ENCODE data around the gene STAB2.

Gene STAB2

DNA sequence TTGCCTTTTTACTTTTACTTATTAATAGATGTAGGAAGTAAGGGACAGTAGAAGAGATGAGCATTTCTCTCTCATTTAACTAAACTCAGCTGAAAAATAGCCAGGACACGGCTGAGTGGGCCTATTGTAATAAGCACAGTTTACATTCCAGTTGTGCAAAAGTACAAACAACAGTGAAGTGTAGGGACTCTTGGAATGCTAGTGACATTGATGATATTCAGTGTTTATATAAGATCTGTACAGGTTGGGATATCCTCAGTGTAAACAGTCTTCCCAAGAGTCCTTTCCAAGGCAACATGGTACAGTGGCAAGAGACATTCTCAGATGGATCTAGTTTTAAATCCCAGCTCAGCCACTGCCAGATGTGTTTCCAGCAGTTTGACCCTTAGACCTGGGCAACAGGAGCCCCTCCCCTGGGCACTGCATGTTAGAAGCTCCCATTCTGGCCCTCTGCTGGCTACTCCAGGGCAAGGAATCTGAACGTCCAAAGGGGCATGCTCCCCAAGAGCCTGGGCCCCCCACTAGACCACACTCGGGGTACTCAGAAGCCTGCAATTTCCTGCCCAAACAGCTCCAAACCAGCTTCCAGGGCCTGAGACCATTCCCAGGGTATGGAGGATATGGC is 55.3 kb downstream of the STAB2 start:
- TF ChIP-seq TEAD4 (IDR thresholded peaks at IDR 0.05) (no peak), RAD21 (IDR thresholded peaks at IDR 0.05; ENCODE audit: low read depth) (no peak), TCF12 (IDR thresholded peaks at IDR 0.05; ENCODE audit: low read depth) (no peak), ZBTB7A (IDR thresholded peaks at IDR 0.05; ENCODE audit: low read depth) (no peak), YY1 (IDR thresholded peaks at IDR 0.05; ENCODE audit: low read depth) (no peak), CREB1 (IDR thresholded peaks at IDR 0.05; ENCODE audit: low read depth) (no peak), EP300 (IDR thresholded peaks at IDR 0.05; ENCODE audit: borderline replicate concordance) (no peak), CEBPB (IDR thresholded peaks at IDR 0.05) (no peak), NFIC (IDR thresholded peaks at IDR 0.05) (no peak), TAF1 (IDR thresholded peaks at IDR 0.05; ENCODE audit: low read depth) (no peak), EGR1 (IDR thresholded peaks at IDR 0.05) (no peak)
- TF ChIP-seq, protein P1, sequence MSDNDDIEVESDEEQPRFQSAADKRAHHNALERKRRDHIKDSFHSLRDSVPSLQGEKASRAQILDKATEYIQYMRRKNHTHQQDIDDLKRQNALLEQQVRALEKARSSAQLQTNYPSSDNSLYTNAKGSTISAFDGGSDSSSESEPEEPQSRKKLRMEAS (IDR thresholded peaks at IDR 0.05) = no peak
- TF ChIP-seq, protein P2, sequence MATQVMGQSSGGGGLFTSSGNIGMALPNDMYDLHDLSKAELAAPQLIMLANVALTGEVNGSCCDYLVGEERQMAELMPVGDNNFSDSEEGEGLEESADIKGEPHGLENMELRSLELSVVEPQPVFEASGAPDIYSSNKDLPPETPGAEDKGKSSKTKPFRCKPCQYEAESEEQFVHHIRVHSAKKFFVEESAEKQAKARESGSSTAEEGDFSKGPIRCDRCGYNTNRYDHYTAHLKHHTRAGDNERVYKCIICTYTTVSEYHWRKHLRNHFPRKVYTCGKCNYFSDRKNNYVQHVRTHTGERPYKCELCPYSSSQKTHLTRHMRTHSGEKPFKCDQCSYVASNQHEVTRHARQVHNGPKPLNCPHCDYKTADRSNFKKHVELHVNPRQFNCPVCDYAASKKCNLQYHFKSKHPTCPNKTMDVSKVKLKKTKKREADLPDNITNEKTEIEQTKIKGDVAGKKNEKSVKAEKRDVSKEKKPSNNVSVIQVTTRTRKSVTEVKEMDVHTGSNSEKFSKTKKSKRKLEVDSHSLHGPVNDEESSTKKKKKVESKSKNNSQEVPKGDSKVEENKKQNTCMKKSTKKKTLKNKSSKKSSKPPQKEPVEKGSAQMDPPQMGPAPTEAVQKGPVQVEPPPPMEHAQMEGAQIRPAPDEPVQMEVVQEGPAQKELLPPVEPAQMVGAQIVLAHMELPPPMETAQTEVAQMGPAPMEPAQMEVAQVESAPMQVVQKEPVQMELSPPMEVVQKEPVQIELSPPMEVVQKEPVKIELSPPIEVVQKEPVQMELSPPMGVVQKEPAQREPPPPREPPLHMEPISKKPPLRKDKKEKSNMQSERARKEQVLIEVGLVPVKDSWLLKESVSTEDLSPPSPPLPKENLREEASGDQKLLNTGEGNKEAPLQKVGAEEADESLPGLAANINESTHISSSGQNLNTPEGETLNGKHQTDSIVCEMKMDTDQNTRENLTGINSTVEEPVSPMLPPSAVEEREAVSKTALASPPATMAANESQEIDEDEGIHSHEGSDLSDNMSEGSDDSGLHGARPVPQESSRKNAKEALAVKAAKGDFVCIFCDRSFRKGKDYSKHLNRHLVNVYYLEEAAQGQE (IDR thresholded peaks at IDR 0.05; ENCODE audit: low read depth) = no peak
- TF ChIP-seq, protein P3, sequence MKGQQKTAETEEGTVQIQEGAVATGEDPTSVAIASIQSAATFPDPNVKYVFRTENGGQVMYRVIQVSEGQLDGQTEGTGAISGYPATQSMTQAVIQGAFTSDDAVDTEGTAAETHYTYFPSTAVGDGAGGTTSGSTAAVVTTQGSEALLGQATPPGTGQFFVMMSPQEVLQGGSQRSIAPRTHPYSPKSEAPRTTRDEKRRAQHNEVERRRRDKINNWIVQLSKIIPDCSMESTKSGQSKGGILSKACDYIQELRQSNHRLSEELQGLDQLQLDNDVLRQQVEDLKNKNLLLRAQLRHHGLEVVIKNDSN (IDR thresholded peaks at IDR 0.05) = no peak

DNA sequence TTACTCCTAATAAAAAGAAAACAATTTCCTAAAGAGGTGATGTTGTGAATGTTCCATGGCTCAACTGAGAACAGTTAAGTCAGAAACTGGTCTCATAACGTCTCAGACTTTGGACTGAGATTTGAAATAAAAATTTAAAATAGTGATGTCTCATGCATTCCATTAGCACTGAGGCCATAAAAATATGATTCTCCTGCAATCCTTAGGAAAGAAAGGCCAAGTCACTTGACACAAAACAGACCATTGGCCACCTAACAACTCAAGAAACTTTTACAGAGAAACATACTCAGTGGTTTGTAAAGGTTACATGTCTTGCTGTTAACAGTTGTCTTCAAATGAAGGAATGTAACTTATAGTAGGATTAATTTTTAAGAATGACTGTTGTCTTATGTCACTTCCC is 58.1 kb downstream of the STAB2 start:
- TF ChIP-seq TEAD4 (IDR thresholded peaks at IDR 0.05) (no peak), YY1 (IDR thresholded peaks at IDR 0.05; ENCODE audit: low read depth) (no peak), TCF12 (IDR thresholded peaks at IDR 0.05; ENCODE audit: low read depth) (no peak), RAD21 (IDR thresholded peaks at IDR 0.05; ENCODE audit: low read depth) (no peak), EGR1 (IDR thresholded peaks at IDR 0.05) (no peak), ZBTB7A (IDR thresholded peaks at IDR 0.05; ENCODE audit: low read depth) (no peak)

DNA sequence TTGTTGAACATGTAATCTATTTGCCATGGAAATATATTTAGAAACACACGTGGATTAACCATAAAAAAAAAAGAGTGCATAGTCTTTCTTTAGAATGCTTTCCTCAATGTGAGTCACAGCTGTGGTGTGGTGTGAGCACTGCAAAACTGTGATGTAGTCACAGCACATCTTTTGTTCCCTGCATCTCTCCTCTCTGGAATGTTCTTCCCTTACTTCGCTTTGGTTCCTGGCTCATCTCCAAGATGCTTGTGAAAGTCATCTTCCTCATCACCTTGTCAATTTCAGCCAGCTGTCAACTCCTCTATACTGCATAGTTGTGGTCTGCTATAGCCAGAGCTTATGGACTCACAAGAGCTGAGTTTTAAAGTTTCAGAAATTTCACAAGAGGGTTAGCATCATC is 60.2 kb downstream of the STAB2 start:
- TF ChIP-seq FOXM1 (IDR thresholded peaks at IDR 0.05; ENCODE audit: borderline replicate concordance, low read depth) (no peak), CREB1 (IDR thresholded peaks at IDR 0.05; ENCODE audit: low read depth) (no peak), CEBPB (IDR thresholded peaks at IDR 0.05) (no peak), ZBTB7A (IDR thresholded peaks at IDR 0.05; ENCODE audit: low read depth) (no peak), TCF12 (IDR thresholded peaks at IDR 0.05; ENCODE audit: low read depth) (no peak), TAF1 (IDR thresholded peaks at IDR 0.05; ENCODE audit: low read depth) (no peak), EGR1 (IDR thresholded peaks at IDR 0.05) (no peak), YY1 (IDR thresholded peaks at IDR 0.05; ENCODE audit: low read depth) (no peak), EP300 (IDR thresholded peaks at IDR 0.05; ENCODE audit: borderline replicate concordance) (no peak), NFIC (IDR thresholded peaks at IDR 0.05) (no peak), RAD21 (IDR thresholded peaks at IDR 0.05; ENCODE audit: low read depth) (no peak), TEAD4 (IDR thresholded peaks at IDR 0.05) (no peak)
- TF ChIP-seq, protein P3 (IDR thresholded peaks at IDR 0.05) = no peak
- TF ChIP-seq, protein P2 (IDR thresholded peaks at IDR 0.05; ENCODE audit: low read depth) = no peak
- TF ChIP-seq, protein P1 (IDR thresholded peaks at IDR 0.05) = no peak

DNA sequence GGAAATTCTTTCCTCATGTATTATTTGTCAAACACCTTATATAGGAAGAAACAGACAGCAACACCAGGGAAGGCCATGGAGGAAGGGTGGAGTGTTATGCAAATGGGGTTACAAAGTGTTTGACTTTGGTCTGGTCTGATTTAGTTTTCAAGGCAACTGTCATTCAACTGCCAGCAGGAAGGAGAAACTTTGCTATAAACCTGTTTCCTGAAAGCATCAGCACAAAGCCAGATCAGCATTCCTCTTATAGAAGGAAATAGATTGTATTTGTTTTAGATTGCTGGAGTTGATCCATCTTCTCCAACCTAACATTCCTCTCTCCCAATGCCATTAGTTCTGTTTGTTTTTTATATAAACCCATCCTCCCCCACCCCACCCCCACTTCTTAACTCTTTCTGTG is 65.7 kb downstream of the STAB2 start:
- no peak for TF ChIP-seq TCF12 (IDR thresholded peaks at IDR 0.05; ENCODE audit: low read depth)
- TF ChIP-seq, protein P3 (IDR thresholded peaks at IDR 0.05) = no peak

DNA sequence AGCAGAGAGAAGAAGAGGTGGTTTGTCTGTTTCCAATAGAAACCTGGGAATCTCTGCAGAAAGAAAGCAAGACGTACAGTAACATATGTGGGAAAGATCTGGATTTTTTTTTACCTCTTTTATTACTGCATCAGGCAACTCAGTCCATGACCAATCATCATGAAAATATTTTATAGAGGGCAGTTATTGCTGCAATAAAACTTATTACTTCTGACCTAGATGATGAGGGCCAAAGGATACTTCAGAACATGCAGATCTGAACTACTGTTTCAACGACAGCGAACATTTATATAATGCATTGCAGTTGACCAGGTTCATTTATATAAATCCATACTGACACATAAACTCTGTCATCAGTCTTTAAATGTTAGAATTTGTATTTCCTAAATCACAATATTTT is 67.7 kb downstream of the STAB2 start:
- TF ChIP-seq, protein P1 (IDR thresholded peaks at IDR 0.05) = no peak
- TF ChIP-seq EP300 (IDR thresholded peaks at IDR 0.05; ENCODE audit: borderline replicate concordance) (no peak), TAF1 (IDR thresholded peaks at IDR 0.05; ENCODE audit: low read depth) (no peak), RAD21 (IDR thresholded peaks at IDR 0.05; ENCODE audit: low read depth) (no peak), NFIC (IDR thresholded peaks at IDR 0.05) (no peak), YY1 (IDR thresholded peaks at IDR 0.05; ENCODE audit: low read depth) (no peak), ZBTB7A (IDR thresholded peaks at IDR 0.05; ENCODE audit: low read depth) (no peak)
- TF ChIP-seq, protein P3 (IDR thresholded peaks at IDR 0.05) = no peak

Data from Ishikawa (cell line).